Mesendoderm (in vitro differentiated cells): ENCODE data around the gene ZNF416.
A peak's percentile ranks its signal among the peaks of the same experiment; 100 is the strongest.

Experiments
- DNase-seq: peaks from one replicate; pipeline ENCODE4 v3.0.0; 2013
- H2AK5ac ChIP-seq: 2 replicates; pipeline ENCODE4 v1.6.1; 2013; ENCODE audit warnings: low read length, inconsistent platforms
- H2BK120ac ChIP-seq: 2 replicates; pipeline ENCODE4 v1.6.1; 2013; ENCODE audit warnings: low read depth, mild to moderate bottlenecking, low read length, moderate library complexity, mixed read lengths
- H2BK15ac ChIP-seq: replicated peaks from 2 replicates; pipeline ENCODE4 v1.6.1; 2013; ENCODE audit warnings: low read depth, mild to moderate bottlenecking, moderate library complexity
- H2BK5ac ChIP-seq: 2 replicates; pipeline ENCODE4 v1.6.1; 2013; ENCODE audit warnings: low read length, inconsistent platforms
- H3K18ac ChIP-seq: 2 replicates; pipeline ENCODE4 v1.6.1; 2013; ENCODE audit warnings: mild to moderate bottlenecking, low read length, mixed read lengths
- H3K23ac ChIP-seq: one replicate; pipeline ENCODE4 v1.6.1; 2013; ENCODE audit warnings: low read length
- H3K27ac ChIP-seq: 2 replicates; pipeline ENCODE4 v1.5.1; 2013; ENCODE audit warnings: low read depth, mild to moderate bottlenecking, inconsistent platforms, low read length, moderate library complexity
- H3K27me3 ChIP-seq: 2 replicates; pipeline ENCODE4 v1.6.1; 2013; ENCODE audit warnings: low read length, control low read depth, mild to moderate bottlenecking, inconsistent platforms; ENCODE audit not compliant: insufficient read depth, poor library complexity
- H3K36me3 ChIP-seq: 2 replicates; pipeline ENCODE4 v1.6.1; 2013; ENCODE audit warnings: low read length, inconsistent platforms; ENCODE audit not compliant: control insufficient read depth, insufficient read depth
- H3K4ac ChIP-seq: one replicate; pipeline ENCODE4 v1.6.1; 2013; ENCODE audit warnings: low read depth, mild to moderate bottlenecking, low read length, moderate library complexity
- H3K4me1 ChIP-seq: 2 replicates; pipeline ENCODE4 v1.6.1; 2013; ENCODE audit warnings: low read depth, low read length, inconsistent platforms; ENCODE audit not compliant: control insufficient read depth
- H3K4me2 ChIP-seq: 2 replicates; pipeline ENCODE4 v1.6.1; 2013; ENCODE audit warnings: low read length
- H3K4me3 ChIP-seq: 2 replicates; pipeline ENCODE4 v1.5.1; 2013; ENCODE audit warnings: mild to moderate bottlenecking, low read length
- H3K56ac ChIP-seq: one replicate; pipeline ENCODE4 v1.6.1; 2013; ENCODE audit warnings: low read length
- H3K79me1 ChIP-seq: 2 replicates; pipeline ENCODE4 v1.6.1; 2013; ENCODE audit warnings: low read length, inconsistent platforms
- H3K79me2 ChIP-seq: 2 replicates; pipeline ENCODE4 v1.6.1; 2013; ENCODE audit warnings: mild to moderate bottlenecking, low read length; ENCODE audit not compliant: control insufficient read depth, insufficient read depth
- H3K9ac ChIP-seq: 2 replicates; pipeline ENCODE4 v1.6.1; 2013; ENCODE audit warnings: low read length, inconsistent platforms
- H4K5ac ChIP-seq: one replicate; pipeline ENCODE4 v1.6.1; 2013; ENCODE audit warnings: low read length
- H4K8ac ChIP-seq: one replicate; pipeline ENCODE4 v1.6.1; 2013; ENCODE audit warnings: low read depth, mild to moderate bottlenecking, control low read depth, low read length, moderate library complexity
- WGBS: extraction: QIAGEN DNeasy Blood & Tissue Kit; methylation state at CpG from one replicate; pipeline ENCODE4 v1.1.7; 2013; ENCODE audit warnings: low lambda C conversion rate, missing lambda C conversion rate; ENCODE audit not compliant: insufficient coverage; ENCODE audit errors: extremely low coverage; 5-methylcytosine and 5-hydroxymethylcytosine counted together

ZNF416 gene

GRCh38 chr19:57583521-57584416 lies 5.1 kb upstream of the ZNF416 start, which contains the start of gene ZIK1:
Gene ZIK1, plus strand, starts transcription at chr19:57584145. Its CDS starts 212 bp downstream, at chr19:57584357.
- Histone ChIP-seq H3K4me1 (no peaks in the 10 kb centered on the region), H2BK5ac (no peak within 1 kb of the TSS), H3K27me3 (no peaks in the 10 kb centered on the region), H3K4me3 (peak within 1 kb of the TSS; percentile 79), H4K8ac (no peak within 1 kb of the TSS), H3K27ac (peak within 1 kb of the TSS; percentile 61), H3K79me1 (peaks cover 23% of the 10 kb centered on the region), H2BK15ac (no peak within 1 kb of the TSS), H3K36me3 (peaks cover 3% of the 10 kb centered on the region), H3K23ac (peak within 1 kb of the TSS; percentile 75), H3K9ac (peak within 1 kb of the TSS; percentile 83), H2BK120ac (no peak within 1 kb of the TSS), H3K56ac (peak within 1 kb of the TSS; percentile 95), H3K18ac (peak within 1 kb of the TSS; percentile 28), H4K5ac (no peak within 1 kb of the TSS), H3K4ac (peak within 1 kb of the TSS; percentile 75), H3K4me2 (peak within 1 kb of the TSS; percentile 86), H3K79me2 (peaks cover 12% of the 10 kb centered on the region), H2AK5ac (no peak within 1 kb of the TSS)
- no CpG with 5 or more reads among the region's 76 CpGs for whole genome bisulfite sequencing
- DNase-seq = peak; percentile 99

GRCh38 chr19:57583104-57583520 lies 4.4 kb upstream of the ZNF416 start:
- WGBS = no CpG with 5 or more reads among the region's 21 CpGs

DNA sequence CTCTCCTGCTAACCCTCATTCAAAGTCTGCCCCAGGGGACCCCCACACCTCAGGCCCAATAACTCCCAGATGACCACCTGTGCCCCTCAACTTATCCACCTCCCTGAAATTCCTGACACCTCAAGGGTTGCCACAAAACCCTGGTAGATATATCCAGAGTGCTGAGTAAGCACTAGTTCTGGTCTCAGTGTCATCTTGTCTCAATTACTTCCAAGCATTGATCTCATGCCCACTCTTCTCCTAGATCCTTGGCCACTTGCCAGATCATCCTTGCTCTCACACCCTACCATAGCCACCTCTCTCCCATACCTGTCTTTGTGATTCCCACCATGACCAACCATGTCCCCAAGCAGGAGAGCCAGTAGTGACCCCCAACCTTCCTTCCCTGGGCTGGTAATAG lies 2.0 kb downstream of the ZNF416 start:
- no peak overlapping the region for H2BK15ac ChIP-seq
- no peak for DNase-seq
- no peak overlapping the region for H3K9ac ChIP-seq
- no peaks in the 10 kb centered on the region for H3K27me3 ChIP-seq
- peaks cover 16% of the 10 kb centered on the region for H3K79me2 ChIP-seq
- H3K23ac ChIP-seq = no peak overlapping the region
- peaks cover 2% of the 10 kb centered on the region for H3K4me1 ChIP-seq
- no peak overlapping the region for H2BK5ac ChIP-seq
- no peak overlapping the region for H3K56ac ChIP-seq
- peak overlapping the region; percentile 24 for H3K4me3 ChIP-seq
- peaks cover 29% of the 10 kb centered on the region for H3K36me3 ChIP-seq
- H3K27ac ChIP-seq = no peak overlapping the region
- no peak overlapping the region for H3K4ac ChIP-seq
- H2BK120ac ChIP-seq = no peak overlapping the region
- H4K8ac ChIP-seq = no peak overlapping the region
- no peak overlapping the region for H3K4me2 ChIP-seq
- H3K18ac ChIP-seq = no peak overlapping the region
- no peak overlapping the region for H4K5ac ChIP-seq
- H3K79me1 ChIP-seq = peaks cover 21% of the 10 kb centered on the region
- no peak overlapping the region for H2AK5ac ChIP-seq

More at GRCh38 chr19:57583104-57583520, 4.4 kb upstream of the ZNF416 start:
- peak overlapping the region; percentile 86 for H3K4me2 ChIP-seq
- peak overlapping the region; percentile 5 for H3K18ac ChIP-seq
- no peak for DNase-seq
- no peak overlapping the region for H3K23ac ChIP-seq
- H3K79me1 ChIP-seq = peaks cover 23% of the 10 kb centered on the region
- no peak overlapping the region for H2AK5ac ChIP-seq
- H3K56ac ChIP-seq = peak overlapping the region; percentile 95
- no peak overlapping the region for H4K5ac ChIP-seq
- H3K4me1 ChIP-seq = no peaks in the 10 kb centered on the region
- no peak overlapping the region for H4K8ac ChIP-seq
- H2BK120ac ChIP-seq = no peak overlapping the region
- H3K4ac ChIP-seq = peak overlapping the region; percentile 26
- no peak overlapping the region for H2BK5ac ChIP-seq
- H3K79me2 ChIP-seq = peaks cover 13% of the 10 kb centered on the region
- H3K27ac ChIP-seq = no peak overlapping the region
- peak overlapping the region; percentile 28 for H3K9ac ChIP-seq
- H3K27me3 ChIP-seq = no peaks in the 10 kb centered on the region
- no peak overlapping the region for H3K4me3 ChIP-seq
- H3K36me3 ChIP-seq = peaks cover 2% of the 10 kb centered on the region
- no peak overlapping the region for H2BK15ac ChIP-seq

DNA sequence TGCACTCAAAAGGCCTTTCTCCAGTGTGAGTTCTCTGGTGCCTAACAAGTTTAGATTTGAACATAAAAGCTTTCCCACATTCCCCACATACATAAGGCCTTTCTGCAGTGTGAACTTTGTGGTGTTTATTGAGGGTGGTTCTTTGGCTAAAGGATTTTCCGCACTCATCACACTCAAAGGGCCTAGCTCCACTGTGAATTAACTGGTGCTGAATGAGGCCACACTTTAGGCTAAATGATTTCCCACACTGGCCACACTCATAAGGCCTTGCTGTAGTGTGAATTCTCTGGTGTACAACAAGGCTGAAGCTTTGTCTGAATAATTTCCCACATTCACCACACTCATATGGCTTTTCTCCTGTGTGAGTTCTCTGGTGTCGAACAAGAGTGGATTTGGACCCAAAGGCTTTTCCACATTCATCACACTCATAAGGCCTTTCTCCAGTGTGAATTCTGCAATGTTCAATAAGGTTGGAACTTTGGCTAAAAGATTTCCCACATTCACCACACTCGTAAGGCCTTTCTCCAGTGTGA lies 6.2 kb downstream of the ZNF416 start:
- peaks cover 29% of the 10 kb centered on the region for H3K36me3 ChIP-seq
- H4K5ac ChIP-seq = no peak overlapping the region
- no peak overlapping the region for H4K8ac ChIP-seq

GRCh38 chr19:57570707-57571106 lies 8.0 kb downstream of the ZNF416 start:
- DNase-seq = no peak
- H3K4me2 ChIP-seq = no peak overlapping the region
- no peak overlapping the region for H4K8ac ChIP-seq
- no peak overlapping the region for H3K9ac ChIP-seq
- H3K4ac ChIP-seq = no peak overlapping the region
- no peak overlapping the region for H3K18ac ChIP-seq
- no peak overlapping the region for H3K23ac ChIP-seq
- H2BK5ac ChIP-seq = no peak overlapping the region
- H3K79me2 ChIP-seq = no peaks in the 10 kb centered on the region
- no peak overlapping the region for H3K27ac ChIP-seq
- H4K5ac ChIP-seq = no peak overlapping the region
- peaks cover 28% of the 10 kb centered on the region for H3K36me3 ChIP-seq
- H3K4me3 ChIP-seq = no peak overlapping the region
- H3K4me1 ChIP-seq = no peaks in the 10 kb centered on the region
- H3K79me1 ChIP-seq = no peaks in the 10 kb centered on the region
- H2BK15ac ChIP-seq = no peak overlapping the region
- H2BK120ac ChIP-seq = no peak overlapping the region
- no peak overlapping the region for H2AK5ac ChIP-seq
- no peak overlapping the region for H3K56ac ChIP-seq
- H3K27me3 ChIP-seq = no peaks in the 10 kb centered on the region

More for the DNA sequence above, 6.2 kb downstream of the ZNF416 start:
- no CpG with 5 or more reads among the region's 3 CpGs for WGBS
- Histone ChIP-seq H3K4ac (no peak overlapping the region), H3K4me3 (peak overlapping the region; percentile 45), H2BK120ac (no peak overlapping the region), H2BK5ac (no peak overlapping the region), H3K18ac (no peak overlapping the region), H3K79me2 (peaks cover 8% of the 10 kb centered on the region), H3K4me1 (no peaks in the 10 kb centered on the region), H3K23ac (no peak overlapping the region), H3K56ac (no peak overlapping the region), H3K9ac (no peak overlapping the region), H2BK15ac (no peak overlapping the region), H3K4me2 (no peak overlapping the region), H3K79me1 (peaks cover 11% of the 10 kb centered on the region), H3K27ac (no peak overlapping the region), H2AK5ac (no peak overlapping the region), H3K27me3 (no peaks in the 10 kb centered on the region)
- DNase-seq = no peak
